Activated T-helper 2 cell treated with anti-CD3 and anti-CD28 coated beads, Interferon-gamma antibody, Interleukin-2, Interleukin-4, amounts not matched to agents 10 μg/mL and 5 μg/mL and 100 μg/mL, durations not matched to agents 14 hours and 24 hours and 36 hours (primary cell): ENCODE data around the gene MYO18B. TPM values are rescaled to one million over a fixed set of nuclear protein-coding genes. Genes with fewer than 3 reads are reported as not detected.
A peak's percentile ranks its signal among the peaks of the same experiment; 100 is the strongest.

Source experiments
- DNase-seq: peaks from one replicate; pipeline ENCODE4 v3.0.0; 2021; ENCODE audit warnings: low spot score
- H3K27ac Mint-ChIP-seq: one replicate; pipeline ENCODE4 v1.8.0; 2021; ENCODE audit warnings: mixed read lengths
- H3K27me3 Mint-ChIP-seq: one replicate; pipeline ENCODE4 v1.8.0; 2021; ENCODE audit warnings: low read depth, mixed read lengths
- H3K36me3 Mint-ChIP-seq: one replicate; pipeline ENCODE4 v1.8.0; 2021; ENCODE audit warnings: low read depth, mixed read lengths
- H3K4me1 Mint-ChIP-seq: one replicate; pipeline ENCODE4 v1.8.0; 2021; ENCODE audit warnings: low read depth, mixed read lengths
- H3K4me3 Mint-ChIP-seq: one replicate; pipeline ENCODE4 v1.8.0; 2021; ENCODE audit warnings: low read depth, mild to moderate bottlenecking, moderate library complexity, mixed read lengths
- H3K9me3 Mint-ChIP-seq: one replicate; pipeline ENCODE4 v1.8.0; 2021; ENCODE audit warnings: mixed read lengths
- intact Hi-C: fragments of 100-400 bp; cut with micrococcal nuclease; formaldehyde crosslinking; loops from one replicate; pipeline ENCODE4 v1.15.1; 2023
- total RNA-seq: library from RNA; stranded (reverse); gene quantifications from 2 replicates; pipeline ENCODE4 v1.2.3, GENCODE V29; 2022

The MYO18B gene
- total RNA-seq: 6.0 and 6.1 TPM in 2 replicates

GRCh38 chr22:25741692-25742626, at the start of gene MYO18B:
TSS of gene MYO18B (plus strand) at chr22:25742188. CDS start at chr22:25761093, 18,905 bp downstream.
- no peak for DNase-seq
- no peaks in the 10 kb centered on the region for H3K9me3 Mint-ChIP-seq
- peaks cover 46% of the 10 kb centered on the region for H3K36me3 Mint-ChIP-seq
- no peaks in the 10 kb centered on the region for H3K27me3 Mint-ChIP-seq
- peaks cover 66% of the 10 kb centered on the region for H3K4me1 Mint-ChIP-seq
- H3K4me3 Mint-ChIP-seq: no peak within 1 kb of the TSS
- H3K27ac Mint-ChIP-seq: peak within 1 kb of the TSS; percentile 91
- intact Hi-C loops: no loop called here

- peaks cover 10% of the 10 kb centered on the region for H3K4me1 Mint-ChIP-seq
- peaks cover 69% of the 10 kb centered on the region for H3K36me3 Mint-ChIP-seq
- H3K4me3 Mint-ChIP-seq: no peak overlapping the region
- H3K27me3 Mint-ChIP-seq: no peaks in the 10 kb centered on the region
- intact Hi-C loops: no loop called here
- no peak for DNase-seq
- no peak overlapping the region for H3K27ac Mint-ChIP-seq
- H3K9me3 Mint-ChIP-seq: no peaks in the 10 kb centered on the region
These were observed 49.4 kb upstream of the MYO18B start for GRCh38 chr22:25692397-25693267.

- intact Hi-C loops: no loop called here
- H3K4me1 Mint-ChIP-seq: peaks cover 11% of the 10 kb centered on the region
- DNase-seq: no peak
These were observed 48.8 kb upstream of the MYO18B start for GRCh38 chr22:25693268-25693565.

GRCh38 chr22:25694196-25694907, 47.6 kb upstream of the MYO18B start:
- Mint-ChIP-seq H3K27ac (peak overlapping the region; percentile 44), H3K36me3 (peaks cover 70% of the 10 kb centered on the region)
- intact Hi-C loops: no loop called here

More at GRCh38 chr22:25693268-25693565, 48.8 kb upstream of the MYO18B start:
- H3K36me3 Mint-ChIP-seq: peaks cover 71% of the 10 kb centered on the region
- H3K27me3 Mint-ChIP-seq: no peaks in the 10 kb centered on the region
- no peak overlapping the region for H3K4me3 Mint-ChIP-seq
- H3K27ac Mint-ChIP-seq: no peak overlapping the region
- no peaks in the 10 kb centered on the region for H3K9me3 Mint-ChIP-seq

GRCh38 chr22:25695146-25695545, 46.8 kb upstream of the MYO18B start:
- H3K27ac Mint-ChIP-seq: peak overlapping the region; percentile 44

More at GRCh38 chr22:25694196-25694907, 47.6 kb upstream of the MYO18B start:
- Mint-ChIP-seq H3K4me3 (no peak overlapping the region), H3K27me3 (no peaks in the 10 kb centered on the region), H3K9me3 (no peaks in the 10 kb centered on the region), H3K4me1 (peaks cover 17% of the 10 kb centered on the region)
- DNase-seq: no peak

GRCh38 chr22:25696763-25697162, 45.2 kb upstream of the MYO18B start:
- Mint-ChIP-seq H3K4me1 (peaks cover 22% of the 10 kb centered on the region), H3K27me3 (no peaks in the 10 kb centered on the region), H3K9me3 (no peaks in the 10 kb centered on the region), H3K27ac (no peak overlapping the region), H3K36me3 (peaks cover 64% of the 10 kb centered on the region), H3K4me3 (no peak overlapping the region)
- DNase-seq: no peak
- intact Hi-C loops: no loop called here

More at GRCh38 chr22:25695146-25695545, 46.8 kb upstream of the MYO18B start:
- Mint-ChIP-seq H3K4me3 (no peak overlapping the region), H3K36me3 (peaks cover 66% of the 10 kb centered on the region), H3K4me1 (peaks cover 20% of the 10 kb centered on the region), H3K9me3 (no peaks in the 10 kb centered on the region), H3K27me3 (no peaks in the 10 kb centered on the region)
- DNase-seq: no peak
- intact Hi-C loops: no loop called here

GRCh38 chr22:25697181-25697664, 44.8 kb upstream of the MYO18B start:
- Mint-ChIP-seq H3K9me3 (no peaks in the 10 kb centered on the region), H3K27me3 (no peaks in the 10 kb centered on the region), H3K27ac (peak overlapping the region; percentile 61), H3K4me1 (peaks cover 26% of the 10 kb centered on the region), H3K4me3 (no peak overlapping the region), H3K36me3 (peaks cover 65% of the 10 kb centered on the region)
- intact Hi-C loops: no loop called here
- no peak for DNase-seq

- DNase-seq: no peak
- intact Hi-C loops: no loop called here
- H3K4me3 Mint-ChIP-seq: no peak overlapping the region
- peak overlapping the region; percentile 36 for H3K27ac Mint-ChIP-seq
- no peaks in the 10 kb centered on the region for H3K9me3 Mint-ChIP-seq
- H3K36me3 Mint-ChIP-seq: peaks cover 61% of the 10 kb centered on the region
- H3K27me3 Mint-ChIP-seq: no peaks in the 10 kb centered on the region
- peaks cover 31% of the 10 kb centered on the region for H3K4me1 Mint-ChIP-seq
These were observed 44.0 kb upstream of the MYO18B start for GRCh38 chr22:25697978-25698377.

GRCh38 chr22:25698461-25698860, 43.5 kb upstream of the MYO18B start:
- Mint-ChIP-seq H3K4me3 (no peak overlapping the region), H3K9me3 (no peaks in the 10 kb centered on the region), H3K27me3 (no peaks in the 10 kb centered on the region), H3K4me1 (peaks cover 36% of the 10 kb centered on the region), H3K36me3 (peaks cover 65% of the 10 kb centered on the region), H3K27ac (peak overlapping the region; percentile 36)
- intact Hi-C loops: no loop called here
- no peak for DNase-seq

GRCh38 chr22:25698978-25699377, 43.0 kb upstream of the MYO18B start:
- intact Hi-C loops: no loop called here
- no peak for DNase-seq
- H3K4me3 Mint-ChIP-seq: no peak overlapping the region
- peaks cover 40% of the 10 kb centered on the region for H3K4me1 Mint-ChIP-seq
- peaks cover 70% of the 10 kb centered on the region for H3K36me3 Mint-ChIP-seq
- no peaks in the 10 kb centered on the region for H3K27me3 Mint-ChIP-seq
- no peaks in the 10 kb centered on the region for H3K9me3 Mint-ChIP-seq
- H3K27ac Mint-ChIP-seq: peak overlapping the region; percentile 36

- Mint-ChIP-seq H3K27me3 (no peaks in the 10 kb centered on the region), H3K36me3 (peaks cover 78% of the 10 kb centered on the region), H3K9me3 (no peaks in the 10 kb centered on the region), H3K27ac (peak overlapping the region; percentile 62), H3K4me1 (peaks cover 57% of the 10 kb centered on the region), H3K4me3 (peak overlapping the region; percentile 64)
- no peak for DNase-seq
- intact Hi-C loops: no loop called here
These were observed 40.8 kb upstream of the MYO18B start for GRCh38 chr22:25701056-25701780.

GRCh38 chr22:25702040-25702439, 39.9 kb upstream of the MYO18B start:
- no peak for DNase-seq
- Mint-ChIP-seq H3K4me1 (peaks cover 57% of the 10 kb centered on the region), H3K36me3 (peaks cover 80% of the 10 kb centered on the region), H3K27ac (peak overlapping the region; percentile 79), H3K27me3 (no peaks in the 10 kb centered on the region), H3K9me3 (no peaks in the 10 kb centered on the region), H3K4me3 (peak overlapping the region; percentile 64)
- intact Hi-C loops: loop anchor here (1.0 to 2.0 kb wide), 7 partner anchors 25 to 240 kb away; no protein-coding TSS in a partner anchor
